HepG2 (cell line): Measurements from ENCODE around the gene SH2D3A. TPM values are rescaled to one million over a fixed set of nuclear protein-coding genes. Genes with fewer than 3 reads are reported as not detected.
A peak's percentile ranks its signal among the peaks of the same experiment; 100 is the strongest.

Source experiments
- ATAC-seq: fragments of 200-7000 bp; cut with Tn5 transposase; 3 replicates; pipeline ENCODE4 v1.9.1; 2020; ENCODE audit warnings: mild to moderate bottlenecking, moderate library complexity
- BruUV-seq: library from RNA; stranded (reverse); fragments of 400-500 nt; replicated peaks from 2 replicates; lab custom pipeline; 2021; lab: Mats Ljungman, UMichigan
- CTCF ChIA-PET: fragments of 300-600 bp; formaldehyde crosslinking; extraction: SDS; loops from one replicate; lab custom pipeline; 2021; ENCODE audit warnings: low total read pairs, inconsistent platforms, low intra/inter-chr PET ratio; lab: Yijun Ruan, JAX
- POLR2A ChIA-PET: fragments of 350-600 bp; sonication (Branson Sonifier 250); formaldehyde crosslinking; loops from one replicate; lab custom pipeline; 2020; ENCODE audit warnings: antibody characterized with exemption, inconsistent platforms; lab: Yijun Ruan, JAX
- DNase-seq: peaks from one replicate; pipeline ENCODE4 v3.0.0-alpha.2; 2015; ENCODE audit warnings: low spot score
- FAIRE-seq: peaks from 3 replicates; lab custom pipeline; 2011; peaks lifted over from hg19 to GRCh38; lab: Jason Lieb, UNC
- H2AFZ ChIP-seq: one replicate; pipeline ENCODE4 v1.6.1; 2011; ENCODE audit warnings: low read length, inconsistent platforms
- H3K27ac ChIP-seq: fragments of 300-600 bp; 3 replicates; pipeline ENCODE4 v1.8.0; 2011; ENCODE audit warnings: mixed run types, mild to moderate bottlenecking, mixed read lengths, low read length, inconsistent platforms; ENCODE audit not compliant: insufficient read depth; ENCODE audit errors: extremely low read length
- H3K27me3 ChIP-seq, 2 experiments: fragments of 200-600 bp in 1 of 2; 2 replicates in 1 of 2; 3 replicates in 1 of 2; pipeline versions ENCODE4 v1.6.0 to v1.8.0; 2011; ENCODE audit warnings: low read length in 2 of 2, mild to moderate bottlenecking in 2 of 2, moderate library complexity in 2 of 2, inconsistent platforms in 1 of 2; ENCODE audit not compliant: insufficient read depth in 2 of 2, control insufficient read depth in 1 of 2
- H3K36me3 ChIP-seq, 2 experiments: fragments of 200-600 bp in 1 of 2; replicated peaks in 1 of 2; 2 replicates in 1 of 2; 3 replicates in 1 of 2; pipeline versions ENCODE4 v1.5.1 to v1.8.0; 2011; ENCODE audit warnings: low read length in 2 of 2, inconsistent platforms in 1 of 2; ENCODE audit not compliant: insufficient read depth in 2 of 2, control insufficient read depth in 1 of 2
- H3K4me1 ChIP-seq: 2 replicates; pipeline ENCODE4 v1.5.1; 2012; ENCODE audit warnings: low read length, inconsistent platforms; ENCODE audit not compliant: insufficient read depth
- H3K4me2 ChIP-seq: 2 replicates; pipeline ENCODE4 v1.6.0; 2011; ENCODE audit warnings: low read depth, low read length, inconsistent platforms
- H3K4me3 ChIP-seq, 3 experiments: fragments of 200-600 bp in 1 of 3; sonication (generic), shearing (Covaris generic) in 1 of 3; replicated peaks in 1 of 3; 2 replicates each; pipeline ENCODE4 v1.5.1; 2011 to 2016; ENCODE audit warnings: low read length in 3 of 3, inconsistent platforms in 2 of 3, low read depth in 2 of 3, mild to moderate bottlenecking in 2 of 3, control low read depth in 1 of 3, mixed read lengths in 1 of 3; ENCODE audit not compliant: insufficient read depth in 1 of 3
- H3K79me2 ChIP-seq: one replicate; pipeline ENCODE4 v1.6.1; 2011; ENCODE audit warnings: low read length, inconsistent platforms; ENCODE audit not compliant: insufficient read depth
- H3K9ac ChIP-seq: 2 replicates; pipeline ENCODE4 v1.6.0; 2011; ENCODE audit warnings: mild to moderate bottlenecking, low read depth, low read length, inconsistent platforms; ENCODE audit not compliant: insufficient read depth
- H3K9me3 ChIP-seq: 2 replicates; pipeline ENCODE4 v1.5.1; 2012; ENCODE audit warnings: mild to moderate bottlenecking, low read length
- H4K20me1 ChIP-seq: 2 replicates; pipeline ENCODE4 v1.6.0; 2011; ENCODE audit warnings: inconsistent platforms, mild to moderate bottlenecking, low read length, moderate library complexity; ENCODE audit not compliant: insufficient read depth
- AGO2 ChIP-seq: fragments of 200-400 bp; formaldehyde crosslinking; optimal IDR thresholded peaks from 2 replicates; pipeline ENCODE3; 2017; ENCODE audit warnings: mild to moderate bottlenecking, low read depth, low read length, moderate library complexity
- BCL3 ChIP-seq: sonication (generic); formaldehyde crosslinking; IDR thresholded peaks from 2 replicates; pipeline ENCODE4 v1.5.1; 2020; ENCODE audit warnings: mild to moderate bottlenecking, missing genetic modification reagents, moderate library complexity
- CBX2 ChIP-seq, 2 experiments: fragments of 200-600 bp in 1 of 2; sonication (generic); formaldehyde crosslinking in 1 of 2; IDR thresholded peaks; 2 replicates each; pipeline versions ENCODE4 v1.7.0 to v1.8.1; 2018 to 2022; ENCODE audit warnings: low read depth in 2 of 2, low read length in 1 of 2, mild to moderate bottlenecking in 1 of 2, missing genetic modification reagents in 1 of 2
- ELF4 ChIP-seq: sonication (generic); formaldehyde crosslinking; IDR thresholded peaks from 2 replicates; pipeline ENCODE4 v1.5.0; 2020; ENCODE audit warnings: missing genetic modification reagents, mild to moderate bottlenecking, moderate library complexity, borderline replicate concordance
- FOXP1 ChIP-seq, 2 experiments: fragments of 450-650 bp in 1 of 2; IDR thresholded peaks; 2 replicates each; pipeline ENCODE4 v1.6.1; 2017 to 2018; ENCODE audit warnings: antibody characterized with exemption in 1 of 2
- HES4 ChIP-seq: sonication (generic); formaldehyde crosslinking; IDR thresholded peaks from 2 replicates; pipeline ENCODE4 v1.9.0; 2021; ENCODE audit warnings: mild to moderate bottlenecking, missing genetic modification reagents, borderline replicate concordance
- PPARG ChIP-seq: conservative IDR thresholded peaks from 2 replicates; pipeline ENCODE4 v1.6.1; 2016; ENCODE audit warnings: missing biosample characterization, missing genetic modification reagents
- RBM39 ChIP-seq: fragments of 200-400 bp; formaldehyde crosslinking; IDR thresholded peaks from one replicate; pipeline ENCODE4 v1.6.1; 2018; ENCODE audit warnings: antibody characterized with exemption, mild to moderate bottlenecking, low read depth, low read length; ENCODE audit not compliant: poor library complexity, severe bottlenecking
- ZBTB38 ChIP-seq: sonication (generic); formaldehyde crosslinking; IDR thresholded peaks from 2 replicates; pipeline ENCODE4 v1.5.1; 2020; ENCODE audit warnings: mild to moderate bottlenecking, missing genetic modification reagents
- ZNF160 ChIP-seq: sonication (generic); formaldehyde crosslinking; IDR thresholded peaks from 2 replicates; pipeline ENCODE4 v1.8.0; 2022; ENCODE audit warnings: mild to moderate bottlenecking, inconsistent platforms, missing genetic modification reagents
- ZNF501 ChIP-seq: sonication (generic); formaldehyde crosslinking; IDR thresholded peaks from 2 replicates; pipeline ENCODE4 v1.5.1; 2020; ENCODE audit warnings: mild to moderate bottlenecking, moderate library complexity, missing genetic modification reagents
- ZNF512 ChIP-seq: sonication (generic); formaldehyde crosslinking; IDR thresholded peaks from 2 replicates; pipeline ENCODE4 v1.4.0; 2020; ENCODE audit warnings: mild to moderate bottlenecking, missing genetic modification reagents
- ZNF557 ChIP-seq: sonication (generic); formaldehyde crosslinking; IDR thresholded peaks from 2 replicates; pipeline ENCODE4 v1.4.0; 2020; ENCODE audit warnings: missing genetic modification reagents
- ZNF629 ChIP-seq: sonication (generic); formaldehyde crosslinking; conservative IDR thresholded peaks from 2 replicates; pipeline ENCODE4 v1.5.0; 2020; ENCODE audit warnings: missing genetic modification reagents
- ZNF678 ChIP-seq: sonication (generic); formaldehyde crosslinking; IDR thresholded peaks from 2 replicates; pipeline ENCODE4 v1.4.0; 2020; ENCODE audit warnings: mild to moderate bottlenecking, missing genetic modification reagents
- ZNF768 ChIP-seq: sonication (generic); formaldehyde crosslinking; IDR thresholded peaks from 2 replicates; pipeline ENCODE4 v1.4.0; 2020; ENCODE audit warnings: missing genetic modification reagents
- ZSCAN20 ChIP-seq: sonication (generic); formaldehyde crosslinking; IDR thresholded peaks from 2 replicates; pipeline ENCODE4 v1.4.0; 2020; ENCODE audit warnings: missing genetic modification reagents, mild to moderate bottlenecking, borderline replicate concordance
- WGBS: methylation state at CpG from one replicate; pipeline ENCODE4 v1.1.6; 2017; ENCODE audit warnings: low lambda C conversion rate; 5-methylcytosine and 5-hydroxymethylcytosine counted together
- in situ Hi-C: cut with HindIII; loops from 2 replicates; pipeline ENCODE4 v1.10.0; 2017; ENCODE audit warnings: low pct_unique_long_range_greater_than_20kb; ENCODE audit not compliant: extremely low pct_ligation_motif_present
- intact Hi-C: fragments of 100-400 bp; cut with micrococcal nuclease; formaldehyde crosslinking; loops from one replicate; pipeline ENCODE4 v1.10.0; 2022; ENCODE audit not compliant: unreplicated experiment
- polyA plus RNA-seq, 8 experiments: library from polyadenylated mRNA; depleted of rRNA in 3 of 8; stranded (reverse) in 7 of 8; unstranded in 1 of 8; fragments of >200 nt; fragmentation: Illumina TruSeq in 4 of 8; extraction: Trizol in 4 of 8; gene quantifications; 2 replicates each; pipeline versions ENCODE4 v1.2.1 to v1.2.3, GENCODE V29; 2011 to 2016; ENCODE audit warnings: low read depth in 4 of 8, missing spikeins in 1 of 8, mixed read lengths in 1 of 8; ENCODE audit not compliant: insufficient read depth in 1 of 8
- total RNA-seq, 5 experiments: library from RNA; depleted of rRNA; stranded (reverse); fragments of >200 nt; fragmentation: Illumina TruSeq; extraction: Trizol; gene quantifications; 2 replicates each; pipeline ENCODE4 v1.2.3, GENCODE V29; 2016; ENCODE audit warnings: low read depth in 1 of 5

The SH2D3A gene
- total and polyA plus RNA-seq, 2 of the 13 experiments (the other 11 are each of a cell fraction or from before 2014, with no cell fraction given), result 1.0 to 2.2 TPM

GRCh38 chr19:6734096-6734696 lies 33.0 kb downstream of the SH2D3A start (continued):
- no peak for TF ChIP-seq ZSCAN20 (CRISPR knock-in tag)
- no peak for TF ChIP-seq HES4 (CRISPR knock-in tag)
- TF ChIP-seq ZNF501 (CRISPR knock-in tag), result peak; percentile 54; the same call in 1 of the 2 replicates
- TF ChIP-seq ZNF512, result no peak
- no peak for TF ChIP-seq CBX2 (IDR thresholded peaks at IDR 0.05; ENCODE audit: low read depth, low read length)
- TF ChIP-seq CBX2 (CRISPR knock-in tag; IDR thresholded peaks at IDR 0.05; ENCODE audit: low read depth), result no peak
- 0 out of 2 replicates have a peak, but pooled peaks have one; percentile 10 for TF ChIP-seq PPARG (CRISPR knock-in tag)
- TF ChIP-seq ZNF678 (CRISPR knock-in tag), result no peak
- TF ChIP-seq, all 625 proteins: peak for 95

GRCh38 chr19:6733338-6734095 lies 33.7 kb downstream of the SH2D3A start:
- ATAC-seq, result no peak
- H3K9me3 ChIP-seq, result no peaks in the 10 kb centered on the region
- H3K4me2 ChIP-seq, result peak overlapping the region; percentile 57
- H3K36me3 ChIP-seq, result peaks cover 0 to 2% of the 10 kb centered on the region in 2 experiments; a peak in 2 of 5 replicates
- H2AFZ ChIP-seq, result no peak overlapping the region
- intact Hi-C loops (loop anchor here (10.0 kb wide), 1 partner anchor 1141 kb away; the partner anchor contains the start of gene PRR36), in situ Hi-C loops (no loop called here)
- CTCF ChIA-PET, result no interaction called here
- no peak for FAIRE-seq
- no peak overlapping the region for H3K9ac ChIP-seq
- POLR2A ChIA-PET, result interaction anchor here (1.4 kb wide), 1 partner anchor 13 kb away, joined by 12 read pairs; the partner anchor contains the start of gene C3
- H3K27me3 ChIP-seq, result no peaks in the 10 kb centered on the region
- WGBS, result 91% methylated on average over 12 of the region's 29 CpGs
- peaks cover 55% of the 10 kb centered on the region for H3K4me1 ChIP-seq
- no peaks in the 10 kb centered on the region for H4K20me1 ChIP-seq
- peak overlapping the region in 1 of 3 experiments; percentile 50; a peak in 1 of 6 replicates for H3K4me3 ChIP-seq
- BruUV-seq, result no TSS peak
- peak overlapping the region; percentile 40 for H3K27ac ChIP-seq
- no peak for DNase-seq
- H3K79me2 ChIP-seq, result peaks cover 14% of the 10 kb centered on the region
- TF ChIP-seq FOXP1 (IDR thresholded peaks at IDR 0.05) (no peak), FOXP1 (CRISPR knock-in tag; IDR thresholded peaks at IDR 0.05) (no peak), BCL3 (CRISPR knock-in tag) (0 out of 2 replicates have a peak, but pooled peaks have one; percentile 15), ZNF629 (CRISPR knock-in tag) (peak; percentile 96), ZBTB38 (CRISPR knock-in tag) (peak; percentile 94), RBM39 (peak; percentile 45), ZNF557 (no peak), ELF4 (CRISPR knock-in tag) (no peak), ZNF160 (no peak), ZNF768 (CRISPR knock-in tag) (0 out of 2 replicates have a peak, but pooled peaks have one; percentile 7), AGO2 (peak; percentile 59)
